TTC549 (cell line): ENCODE data around the gene CTNNA2.

Source experiments
- FAIRE-seq: peaks from 2 replicates; lab custom pipeline; 2012; peaks lifted over from hg19 to GRCh38; lab: Jason Lieb, UNC

The CTNNA2 gene

GRCh38 chr2:80338794-80339193 is 825.9 kb downstream of the CTNNA2 start:
- FAIRE-seq = no peak

GRCh38 chr2:80340022-80340421 is 827.2 kb downstream of the CTNNA2 start:
- no peak for FAIRE-seq

DNA sequence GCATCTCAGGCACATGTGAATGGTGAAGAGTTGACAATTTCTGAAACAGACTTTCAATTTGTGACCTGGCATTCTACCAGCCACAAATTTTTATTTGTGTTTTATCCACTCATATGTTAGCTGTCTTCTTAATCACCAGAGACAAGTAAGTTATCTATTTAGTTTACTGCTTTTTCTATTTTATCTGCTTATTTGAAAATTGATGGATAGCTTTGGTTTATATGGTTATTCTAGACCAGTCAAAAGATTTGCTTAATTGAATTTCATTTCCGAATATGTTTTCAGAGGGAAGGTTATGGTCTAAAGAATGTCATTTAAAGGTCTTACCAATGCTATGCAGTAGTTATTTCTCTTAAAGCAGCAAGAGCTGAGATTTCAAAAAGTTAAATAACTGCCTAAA is 835.2 kb downstream of the CTNNA2 start:
- no peak for FAIRE-seq

GRCh38 chr2:80348953-80349352 is 836.1 kb downstream of the CTNNA2 start:
- no peak for FAIRE-seq

DNA sequence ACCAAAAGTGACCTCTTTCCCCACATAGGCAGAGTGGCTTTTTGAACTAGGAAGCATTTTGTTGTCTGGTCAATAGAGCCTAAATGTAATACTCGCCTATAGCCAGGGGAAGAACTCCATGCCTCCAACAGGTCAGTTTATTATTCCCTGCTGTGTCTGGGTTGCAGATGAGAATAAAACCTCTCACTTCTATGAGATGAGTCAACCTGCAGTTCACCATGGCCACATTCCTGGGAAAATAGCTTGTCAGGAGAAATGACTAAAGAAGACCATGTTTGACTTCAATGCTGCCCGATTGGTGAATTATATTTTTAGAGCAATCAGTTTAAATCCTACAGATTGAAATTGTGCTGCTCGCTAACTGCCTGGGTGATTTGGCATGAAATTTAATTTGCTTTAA is 838.4 kb downstream of the CTNNA2 start:
- FAIRE-seq = no peak

- no peak for FAIRE-seq
These were observed 842.0 kb downstream of the CTNNA2 start for GRCh38 chr2:80354858-80355257.

- FAIRE-seq = no peak
These were observed 849.1 kb downstream of the CTNNA2 start for GRCh38 chr2:80361904-80362303.

- no peak for FAIRE-seq
These were observed 850.5 kb downstream of the CTNNA2 start for GRCh38 chr2:80363330-80363729.

GRCh38 chr2:80363791-80364349 is 851.0 kb downstream of the CTNNA2 start:
- FAIRE-seq = no peak

DNA sequence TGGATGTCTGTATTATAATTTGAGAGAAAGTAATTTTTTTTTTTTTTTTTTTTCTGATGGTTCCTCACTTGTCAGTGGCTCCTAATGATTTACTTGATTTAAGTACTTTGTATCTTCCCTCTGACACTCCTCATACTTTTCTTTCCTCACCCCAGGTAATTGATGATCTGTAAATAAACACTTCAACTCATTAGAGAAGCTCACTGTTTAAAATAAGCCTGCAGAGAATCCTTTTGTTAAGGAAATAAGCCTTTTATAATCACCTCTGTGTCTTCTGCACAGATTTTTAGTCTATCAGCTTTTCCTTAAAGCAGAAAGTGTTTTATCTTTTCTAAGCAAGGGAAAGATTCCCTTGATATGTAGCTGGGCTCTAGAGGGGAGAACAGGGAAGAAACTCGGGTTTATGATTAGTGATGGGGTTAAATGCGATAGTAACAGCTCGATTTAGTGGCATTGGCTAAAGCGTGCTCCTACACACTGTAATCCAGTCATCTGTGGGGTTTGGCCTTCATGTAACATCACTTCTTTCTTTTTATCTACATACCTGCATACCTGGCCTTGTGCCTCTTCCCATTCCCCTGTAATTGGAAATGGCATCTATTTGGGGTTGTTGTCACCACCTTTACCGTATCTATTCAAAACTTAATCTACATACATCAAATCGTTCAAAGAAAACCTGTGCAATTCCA is 851.8 kb downstream of the CTNNA2 start:
- no peak for FAIRE-seq

DNA sequence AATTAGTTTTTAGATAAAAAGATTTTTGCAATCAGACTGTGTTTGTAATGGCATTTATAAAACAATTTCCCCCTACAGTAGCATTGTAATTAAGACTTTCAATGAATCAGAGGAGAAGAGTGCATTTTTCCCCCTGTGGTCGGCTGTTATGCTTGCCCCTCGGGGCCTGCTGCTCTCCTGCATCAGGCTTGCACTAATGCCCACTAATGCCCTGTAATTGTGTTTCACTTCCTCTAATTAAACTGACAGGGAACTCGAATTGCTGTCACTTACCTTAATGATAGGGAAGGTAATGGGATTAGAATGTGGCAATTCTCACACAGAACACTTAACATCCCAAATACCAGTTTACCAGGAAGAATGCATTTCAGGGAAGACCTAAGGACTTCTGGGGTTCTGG is 852.9 kb downstream of the CTNNA2 start:
- no peak for FAIRE-seq

DNA sequence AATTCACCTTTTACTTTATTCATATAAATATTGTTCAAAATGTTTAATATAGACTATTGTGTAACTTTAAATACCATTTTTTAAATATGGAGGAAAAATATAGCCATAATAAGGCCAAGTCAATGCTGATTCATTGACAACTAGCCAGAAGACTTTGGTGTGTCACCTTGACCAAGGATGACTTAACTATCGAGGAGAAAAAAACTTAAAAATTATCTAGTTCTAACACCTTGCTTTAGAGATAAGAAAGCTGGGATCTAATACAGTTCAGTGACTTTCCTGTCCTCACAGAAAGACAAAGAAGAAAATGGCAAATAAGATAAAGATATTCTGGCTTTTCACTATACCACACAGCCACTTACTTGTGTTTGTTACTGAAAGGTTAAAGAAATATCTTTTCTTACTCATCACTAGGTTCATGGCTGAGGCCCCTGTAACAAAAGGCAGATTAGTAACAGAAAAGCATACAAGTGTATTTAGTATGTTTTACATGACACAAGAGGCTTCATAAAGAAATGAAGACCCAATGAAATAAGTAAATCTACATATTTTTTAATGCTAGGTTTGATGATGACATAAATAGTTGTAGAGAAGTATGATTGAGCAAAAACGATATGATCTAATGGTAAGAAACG is 857.6 kb downstream of the CTNNA2 start:
- no peak for FAIRE-seq

DNA sequence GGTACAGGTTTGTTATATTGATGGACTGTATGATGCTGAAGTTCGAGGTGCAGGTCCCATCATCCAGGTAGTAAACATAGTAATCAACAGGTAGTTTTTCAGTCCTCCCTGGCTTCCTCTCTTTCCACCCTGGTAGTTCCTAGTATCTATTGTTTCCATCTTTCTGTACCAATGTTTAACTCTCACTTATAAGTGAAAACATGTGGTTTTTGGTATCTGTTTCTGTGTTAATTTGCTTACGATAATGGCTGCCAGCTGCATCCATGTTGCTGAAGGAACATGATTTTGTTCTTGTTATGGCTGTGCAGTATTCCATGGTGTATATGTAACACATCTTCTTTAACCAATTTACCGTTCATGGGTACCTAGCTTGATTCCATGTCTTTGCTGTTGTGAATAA is 861.3 kb downstream of the CTNNA2 start:
- FAIRE-seq = no peak

DNA sequence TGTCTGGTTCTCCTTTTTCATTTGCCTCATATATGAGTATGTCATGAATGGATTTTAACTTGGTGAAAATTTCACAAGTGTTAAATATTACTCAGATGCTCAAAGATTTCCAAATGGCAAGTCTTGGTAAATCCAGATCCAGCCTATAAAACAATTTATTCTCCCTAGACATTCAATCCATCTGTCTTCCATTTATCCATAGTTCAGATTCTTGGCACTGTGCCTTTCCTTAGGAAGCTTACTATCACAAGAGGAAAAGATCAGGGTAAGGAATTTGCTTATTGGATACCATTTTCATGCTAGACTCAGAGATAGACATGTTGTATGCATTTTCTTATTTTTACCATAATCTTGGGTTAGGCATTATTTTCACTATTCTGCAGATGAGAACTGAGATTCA is 864.2 kb downstream of the CTNNA2 start:
- FAIRE-seq = no peak

DNA sequence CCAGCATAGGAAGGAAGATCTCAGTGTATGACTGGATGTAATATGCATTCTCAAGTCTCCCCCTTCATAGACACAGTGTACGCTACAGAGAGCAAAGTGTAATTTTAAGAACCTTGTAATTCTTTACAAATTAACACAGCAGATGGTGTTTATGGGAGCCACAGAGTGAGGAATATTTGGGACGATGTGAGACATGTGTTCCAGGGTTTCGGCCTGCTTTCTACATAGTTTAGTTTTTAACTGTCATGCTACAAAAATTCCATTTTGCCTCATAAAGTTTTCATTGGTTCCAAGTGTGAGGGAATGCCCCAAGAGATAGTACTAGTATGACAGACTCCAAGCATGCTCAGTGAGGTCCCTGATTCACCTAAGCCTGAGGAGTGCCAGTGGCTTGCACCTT is 867.9 kb downstream of the CTNNA2 start:
- no peak for FAIRE-seq

- FAIRE-seq = no peak
These were observed 868.8 kb downstream of the CTNNA2 start for GRCh38 chr2:80381666-80382065.

DNA sequence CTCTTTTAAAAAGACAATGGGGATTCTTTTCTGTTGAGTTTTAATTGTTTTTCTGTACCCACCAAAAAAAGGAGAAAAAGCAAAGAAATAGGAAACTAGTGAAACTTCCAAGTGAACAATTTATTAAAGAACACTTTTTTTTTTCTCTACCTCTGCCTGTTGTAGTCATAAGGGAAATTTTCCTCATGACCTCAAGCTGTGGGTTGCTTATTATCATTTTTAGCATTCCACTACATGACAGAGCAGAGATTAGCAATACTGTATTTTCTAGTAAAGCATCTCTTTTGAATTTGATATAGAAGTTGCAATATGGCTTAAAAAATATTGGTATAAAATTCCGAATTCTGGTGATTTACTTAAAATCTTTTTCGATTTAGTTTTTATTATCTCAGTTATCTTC is 879.6 kb downstream of the CTNNA2 start:
- FAIRE-seq = no peak

DNA sequence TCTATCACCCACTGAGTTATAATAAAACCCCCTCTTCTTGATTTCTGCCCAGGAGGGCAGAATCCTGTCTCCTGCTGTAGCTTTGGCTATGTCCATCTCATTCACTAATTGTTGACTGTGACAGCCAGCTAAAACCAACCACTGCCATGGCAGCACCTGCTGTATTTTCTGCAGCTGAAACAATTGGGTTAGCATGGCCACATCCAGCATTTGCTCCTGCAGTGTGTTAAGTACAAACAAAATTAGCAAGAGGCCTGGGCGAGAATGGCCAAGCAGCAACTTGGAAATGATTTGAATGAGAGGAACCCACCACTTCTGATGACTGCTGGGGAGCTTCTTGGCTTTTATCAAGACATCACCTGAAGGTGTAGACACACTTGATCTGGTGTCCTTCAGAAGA is 881.1 kb downstream of the CTNNA2 start:
- FAIRE-seq = no peak

- no peak for FAIRE-seq
These were observed 882.4 kb downstream of the CTNNA2 start for GRCh38 chr2:80395251-80395650.

GRCh38 chr2:80396276-80396675 is 883.4 kb downstream of the CTNNA2 start:
- no peak for FAIRE-seq

DNA sequence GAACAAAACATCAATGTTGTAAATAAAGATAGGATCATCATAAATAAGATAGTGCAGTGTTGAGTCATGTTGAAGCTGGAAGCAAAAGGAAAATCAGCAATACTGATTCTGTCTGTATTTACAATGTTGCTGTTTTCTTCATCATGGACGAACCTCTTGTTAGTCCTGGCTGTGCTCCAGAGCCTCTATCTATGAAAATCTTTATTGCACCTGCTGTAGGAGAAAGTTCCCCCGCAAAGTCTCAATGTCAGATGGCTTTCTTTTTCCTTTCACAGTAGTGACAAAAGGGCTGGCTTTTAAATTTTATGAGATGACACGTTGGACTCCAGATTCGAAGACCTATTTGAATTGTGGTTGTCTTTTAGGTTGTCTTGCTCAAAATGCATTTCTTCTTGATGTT is 890.2 kb downstream of the CTNNA2 start:
- FAIRE-seq = no peak

- FAIRE-seq = no peak
These were observed 894.5 kb downstream of the CTNNA2 start for GRCh38 chr2:80407377-80407776.

- no peak for FAIRE-seq
These were observed 897.5 kb downstream of the CTNNA2 start for GRCh38 chr2:80410346-80410745.

GRCh38 chr2:80413136-80413535 is 900.3 kb downstream of the CTNNA2 start:
- no peak for FAIRE-seq
